Duodenal mucosa (tissue), 2 donors: Measurements from ENCODE around the gene GSG1L.
"Not testable (repeated sequence)": the region's sequence is repeated elsewhere in the genome, so short reads cannot be mapped to it uniquely, and the experiment has no call there.

Experiments
- H3K27ac ChIP-seq: one replicate; pipeline ENCODE4 v1.7.0; 2013; ENCODE audit warnings: low read depth, low read length
- H3K27me3 ChIP-seq, 2 donors: one replicate each; pipeline ENCODE4 v1.7.0; 2013; ENCODE audit warnings: low read length in 2 of 2, control low read depth in 1 of 2; ENCODE audit not compliant: insufficient read depth in 2 of 2, control insufficient read depth in 1 of 2
- H3K36me3 ChIP-seq, 2 donors: one replicate each; pipeline ENCODE4 v1.7.0; 2013; ENCODE audit warnings: low read length in 2 of 2, control low read depth in 1 of 2; ENCODE audit not compliant: insufficient read depth in 2 of 2, control insufficient read depth in 1 of 2
- H3K4me1 ChIP-seq, 2 donors: one replicate each; pipeline ENCODE4 v1.7.0; 2013; ENCODE audit warnings: low read length in 2 of 2, control low read depth in 1 of 2; ENCODE audit not compliant: insufficient read depth in 2 of 2, control insufficient read depth in 1 of 2
- H3K4me3 ChIP-seq, 2 donors: one replicate each; pipeline ENCODE4 v1.7.0; 2013; ENCODE audit warnings: low read length in 2 of 2, low read depth in 1 of 2
- H3K9ac ChIP-seq, 2 donors: one replicate each; pipeline ENCODE4 v1.7.0; 2013; ENCODE audit warnings: low read length in 2 of 2, low read depth in 1 of 2
- H3K9me3 ChIP-seq, 2 donors: one replicate each; pipeline ENCODE4 v1.7.0; 2013; ENCODE audit warnings: low read length in 2 of 2, control low read depth in 1 of 2; ENCODE audit not compliant: control insufficient read depth in 1 of 2

The GSG1L gene

DNA sequence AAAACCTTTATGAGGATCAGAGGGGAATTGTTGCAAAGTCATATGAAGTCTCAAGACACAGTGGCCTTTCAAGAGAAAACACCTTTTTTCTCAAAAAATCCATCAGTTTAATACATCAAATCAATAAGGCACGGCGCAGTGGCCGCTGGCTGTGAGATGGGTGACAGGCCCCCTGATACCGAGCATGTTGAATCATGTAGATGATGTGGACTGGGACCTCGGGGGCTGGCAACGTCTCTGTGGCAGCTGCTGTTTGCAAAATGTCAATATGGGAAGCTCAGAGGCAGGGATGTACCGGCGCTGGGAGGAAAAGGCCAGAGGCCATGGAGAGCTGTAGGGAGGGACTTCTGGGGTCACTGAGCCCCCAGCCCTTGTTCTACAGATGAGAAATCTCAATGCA lies 169.1 kb downstream of the GSG1L start:
- Histone ChIP-seq H3K27me3 (no peaks in the 10 kb centered on the region), H3K9me3 (no peaks in the 10 kb centered on the region), H3K4me3 (no peak overlapping the region), H3K36me3 (no peaks in the 10 kb centered on the region), H3K4me1 (no peaks in the 10 kb centered on the region), H3K9ac (no peak overlapping the region), H3K27ac (no peak overlapping the region)

DNA sequence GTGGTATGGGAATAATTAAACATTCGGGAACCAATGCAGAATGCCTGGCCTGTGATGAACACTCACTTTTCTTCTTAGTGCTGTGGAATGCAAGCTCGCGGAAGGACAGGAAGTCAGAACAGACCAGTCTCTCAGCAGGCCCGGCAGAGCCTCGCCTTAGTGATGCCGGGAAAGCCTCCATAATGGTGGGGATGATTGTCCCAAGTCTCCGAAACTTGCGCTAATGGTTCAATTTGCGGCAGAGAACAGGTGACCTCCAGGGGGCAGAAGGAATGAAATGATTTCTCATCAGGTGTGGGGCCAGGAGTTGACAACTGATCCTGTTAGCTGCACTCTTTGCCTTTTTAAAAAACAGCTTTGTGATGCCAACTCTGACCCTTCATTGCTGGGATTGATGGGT lies 170.6 kb downstream of the GSG1L start:
- no peaks in the 10 kb centered on the region for H3K36me3 ChIP-seq
- no peaks in the 10 kb centered on the region for H3K27me3 ChIP-seq

DNA sequence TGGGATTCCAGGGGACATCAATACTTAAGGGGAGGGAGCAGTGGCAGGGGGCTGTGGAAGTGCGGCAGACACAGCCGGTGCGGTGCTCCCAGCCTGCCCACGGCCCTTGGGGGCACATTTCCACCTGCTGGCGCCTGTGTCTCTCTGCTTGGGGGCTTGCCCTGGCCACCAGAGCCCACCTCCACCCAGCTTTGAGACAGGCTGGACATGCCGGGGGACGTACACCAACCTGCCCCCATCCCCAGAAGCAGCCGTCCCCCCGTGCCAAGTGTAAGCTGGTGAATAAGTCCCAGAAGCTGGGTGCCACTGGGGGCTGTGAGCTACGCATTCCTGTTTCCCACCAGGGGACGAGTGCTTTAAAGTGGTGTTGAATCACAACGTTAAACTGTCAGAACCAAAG lies 172.6 kb downstream of the GSG1L start:
- H3K27ac ChIP-seq, result no peak overlapping the region
- H3K36me3 ChIP-seq, result no peaks in the 10 kb centered on the region

More for the DNA sequence above, 170.6 kb downstream of the GSG1L start:
- Histone ChIP-seq H3K9ac (no peak overlapping the region), H3K9me3 (no peaks in the 10 kb centered on the region), H3K27ac (no peak overlapping the region), H3K4me1 (no peaks in the 10 kb centered on the region), H3K4me3 (no peak overlapping the region)

GRCh38 chr16:27890006-27890405 lies 173.5 kb downstream of the GSG1L start:
- no peak overlapping the region for H3K27ac ChIP-seq
- H3K36me3 ChIP-seq, result no peaks in the 10 kb centered on the region

More for the DNA sequence above, 172.6 kb downstream of the GSG1L start:
- no peaks in the 10 kb centered on the region for H3K27me3 ChIP-seq
- H3K4me3 ChIP-seq, result no peak overlapping the region
- no peaks in the 10 kb centered on the region for H3K9me3 ChIP-seq
- H3K4me1 ChIP-seq, result no peaks in the 10 kb centered on the region
- H3K9ac ChIP-seq, result no peak overlapping the region

GRCh38 chr16:27883576-27883975 lies 179.9 kb downstream of the GSG1L start:
- Histone ChIP-seq H3K4me3 (no peak overlapping the region), H3K27me3 (no peaks in the 10 kb centered on the region), H3K27ac (no peak overlapping the region), H3K9ac (no peak overlapping the region), H3K4me1 (no peaks in the 10 kb centered on the region), H3K36me3 (no peaks in the 10 kb centered on the region), H3K9me3 (no peaks in the 10 kb centered on the region)

More at GRCh38 chr16:27890006-27890405, 173.5 kb downstream of the GSG1L start:
- no peaks in the 10 kb centered on the region for H3K4me1 ChIP-seq
- H3K27me3 ChIP-seq, result no peaks in the 10 kb centered on the region
- no peak overlapping the region for H3K4me3 ChIP-seq
- H3K9me3 ChIP-seq, result no peaks in the 10 kb centered on the region
- H3K9ac ChIP-seq, result no peak overlapping the region

- no peaks in the 10 kb centered on the region for H3K36me3 ChIP-seq
- H3K4me3 ChIP-seq, result no peak overlapping the region
- H3K9me3 ChIP-seq, result peaks cover 0 to 3% of the 10 kb centered on the region in 2 donors
- H3K4me1 ChIP-seq, result no peaks in the 10 kb centered on the region
- no peak overlapping the region for H3K27ac ChIP-seq
- H3K9ac ChIP-seq, result no peak overlapping the region
- no peaks in the 10 kb centered on the region for H3K27me3 ChIP-seq
Measured at GRCh38 chr16:27880287-27880686, 183.2 kb downstream of the GSG1L start.

- Histone ChIP-seq H3K4me1 (no peaks in the 10 kb centered on the region), H3K27ac (no peak overlapping the region), H3K27me3 (no peaks in the 10 kb centered on the region), H3K9ac (no peak overlapping the region), H3K36me3 (no peaks in the 10 kb centered on the region), H3K4me3 (no peak overlapping the region), H3K9me3 (peaks cover 5 to 8% of the 10 kb centered on the region in 2 donors)
Measured at GRCh38 chr16:27879601-27880247, 183.8 kb downstream of the GSG1L start.

GRCh38 chr16:27872627-27873026 lies 190.9 kb downstream of the GSG1L start:
- not testable (repeated sequence) for H3K36me3 ChIP-seq, H3K4me1 ChIP-seq, H3K27me3 ChIP-seq, H3K27ac ChIP-seq, H3K4me3 ChIP-seq, H3K9ac ChIP-seq
- H3K9me3 ChIP-seq, result peaks cover 13 to 14% of the 10 kb centered on the region in 2 donors

- Histone ChIP-seq H3K27me3 (no peaks in the 10 kb centered on the region), H3K9ac (no peak overlapping the region), H3K4me1 (no peaks in the 10 kb centered on the region), H3K9me3 (peaks cover 11 to 13% of the 10 kb centered on the region in 2 donors), H3K27ac (no peak overlapping the region), H3K36me3 (no peaks in the 10 kb centered on the region), H3K4me3 (no peak overlapping the region)
Measured at GRCh38 chr16:27870116-27870798, 193.3 kb downstream of the GSG1L start.

DNA sequence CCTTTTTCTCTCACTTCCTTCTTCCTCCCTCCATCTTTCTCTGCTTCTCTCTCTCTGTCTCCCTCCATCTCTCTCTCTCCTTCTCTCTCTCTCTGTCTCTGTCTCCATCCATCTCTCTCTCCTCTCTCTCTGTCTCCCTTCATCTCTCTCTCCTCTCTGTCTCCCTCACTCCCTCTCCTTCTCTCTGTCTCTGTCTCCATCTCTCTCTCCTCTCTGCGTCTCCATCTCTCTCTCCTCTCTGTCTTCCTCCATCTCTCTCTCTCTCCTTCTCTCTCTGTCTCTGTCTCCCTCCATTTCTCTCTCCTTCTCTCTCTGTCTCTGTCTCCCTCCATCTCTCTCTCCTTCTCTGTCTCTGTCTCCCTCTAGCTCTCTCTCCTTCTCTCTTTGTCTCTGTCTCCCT lies 194.1 kb downstream of the GSG1L start:
- Histone ChIP-seq H3K4me3 (no peak overlapping the region), H3K36me3 (no peaks in the 10 kb centered on the region), H3K27me3 (no peaks in the 10 kb centered on the region), H3K9me3 (peaks cover 4 to 5% of the 10 kb centered on the region in 2 donors), H3K4me1 (no peaks in the 10 kb centered on the region), H3K27ac (no peak overlapping the region), H3K9ac (no peak overlapping the region)
